Testis (tissue), 2 donors: ENCODE measurements around the gene TMC1.

Source experiments
- CTCF ChIP-seq, 3 experiments: fragments of 450-650 bp in 2 of 3; fragments of 200-600 bp in 1 of 3; sonication (generic) in 1 of 3; IDR thresholded peaks; one replicate each; pipeline ENCODE4 v1.5.1; 2016 to 2019; ENCODE audit warnings: antibody characterized with exemption in 3 of 3, mild to moderate bottlenecking in 2 of 3, moderate library complexity in 1 of 3
- POLR2A ChIP-seq: fragments of 450-650 bp; IDR thresholded peaks from one replicate; pipeline ENCODE4 v1.6.1; 2017; ENCODE audit warnings: antibody characterized with exemption, mild to moderate bottlenecking, moderate library complexity

DNA sequence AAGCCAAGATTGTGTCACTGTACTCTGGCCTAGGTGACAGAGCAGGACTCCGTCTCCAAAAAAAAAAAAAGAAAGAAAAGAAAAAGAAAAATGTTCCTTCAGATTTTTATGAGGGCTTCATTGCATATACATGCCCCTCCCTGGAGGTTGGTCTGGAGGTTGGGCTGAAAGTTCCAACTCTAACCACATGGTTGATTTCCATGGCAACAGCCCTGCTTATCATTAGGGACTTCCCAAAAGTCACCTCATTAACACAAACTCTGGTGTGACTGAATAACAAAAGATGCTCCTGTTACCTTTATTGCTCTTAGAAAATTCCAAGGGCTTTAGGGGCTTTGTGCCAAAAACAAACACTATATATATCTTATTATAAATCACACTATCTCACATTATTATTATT lies 113.8 kb downstream of the TMC1 start:
- TF ChIP-seq CTCF (IDR thresholded peaks at IDR 0.05), result no peak
- no peak for TF ChIP-seq POLR2A
